ENCODE measurements around the gene ENTPD5.
A peak's percentile ranks its signal among the peaks of the same experiment; 100 is the strongest.
"Not testable (repeated sequence)": the region's sequence is repeated elsewhere in the genome, so short reads cannot be mapped to it uniquely, and the experiment has no call there.

The ENTPD5 gene

GRCh38 chr14:74008843-74009499, 10.1 kb downstream of the ENTPD5 start:
- DNase-seq (ENCODE audit: insufficient read length, low spot score) (no peak), FAIRE-seq (no peak)

- DNase-seq (ENCODE audit: insufficient read length, low spot score) = not testable (repeated sequence)
Observed at GRCh38 chr14:74005664-74006063, 13.4 kb downstream of the ENTPD5 start.

GRCh38 chr14:73998726-73999125, 20.4 kb downstream of the ENTPD5 start:
- FAIRE-seq (no peak), DNase-seq (ENCODE audit: insufficient read length, low spot score) (no peak)

More at GRCh38 chr14:74005664-74006063, 13.4 kb downstream of the ENTPD5 start:
- not testable (repeated sequence) for FAIRE-seq

GRCh38 chr14:73997944-73998447, 21.1 kb downstream of the ENTPD5 start:
- DNase-seq (ENCODE audit: insufficient read length, low spot score) (no peak), FAIRE-seq (no peak)

GRCh38 chr14:73997108-73997943, 21.8 kb downstream of the ENTPD5 start:
- DNase-seq (ENCODE audit: insufficient read length, low spot score) (no peak), FAIRE-seq (peak; percentile 82)

- no peak for FAIRE-seq
- no peak for DNase-seq (ENCODE audit: insufficient read length, low spot score)
Observed at GRCh38 chr14:73996731-73997107, 22.4 kb downstream of the ENTPD5 start.

GRCh38 chr14:73995977-73996378, 23.1 kb downstream of the ENTPD5 start:
- FAIRE-seq (no peak), DNase-seq (ENCODE audit: insufficient read length, low spot score) (no peak)

- not testable (repeated sequence) for FAIRE-seq
Observed at GRCh38 chr14:73994926-73995325, 24.2 kb downstream of the ENTPD5 start.

GRCh38 chr14:73991092-73991491, 28.0 kb downstream of the ENTPD5 start:
- FAIRE-seq (no peak), DNase-seq (ENCODE audit: insufficient read length, low spot score) (no peak)

More at GRCh38 chr14:73994926-73995325, 24.2 kb downstream of the ENTPD5 start:
- not testable (repeated sequence) for DNase-seq (ENCODE audit: insufficient read length, low spot score)

GRCh38 chr14:73988656-73989055, 30.4 kb downstream of the ENTPD5 start:
- not testable (repeated sequence) for DNase-seq (ENCODE audit: insufficient read length, low spot score); FAIRE-seq

GRCh38 chr14:73988065-73988464, 31.0 kb downstream of the ENTPD5 start:
- DNase-seq (ENCODE audit: insufficient read length, low spot score) (no peak), FAIRE-seq (no peak)

- DNase-seq (ENCODE audit: insufficient read length, low spot score) (no peak), FAIRE-seq (no peak)
Observed at GRCh38 chr14:73977896-73978295, 41.2 kb downstream of the ENTPD5 start.

- DNase-seq (ENCODE audit: insufficient read length, low spot score) (no peak), FAIRE-seq (no peak)
Observed at GRCh38 chr14:73976125-73976524, 43.0 kb downstream of the ENTPD5 start.

- DNase-seq (ENCODE audit: insufficient read length, low spot score) (no peak), FAIRE-seq (no peak)
Observed at GRCh38 chr14:73973497-73973896, 45.6 kb downstream of the ENTPD5 start.

GRCh38 chr14:73968885-73969284, 50.2 kb downstream of the ENTPD5 start:
- DNase-seq (ENCODE audit: insufficient read length, low spot score) (no peak), FAIRE-seq (no peak)

- FAIRE-seq (no peak), DNase-seq (ENCODE audit: insufficient read length, low spot score) (no peak)
Observed at GRCh38 chr14:73965216-73965615, 53.9 kb downstream of the ENTPD5 start.

- no peak for FAIRE-seq
- no peak for DNase-seq (ENCODE audit: insufficient read length, low spot score)
Observed at GRCh38 chr14:73961192-73961591, 57.9 kb downstream of the ENTPD5 start.

- FAIRE-seq (no peak), DNase-seq (ENCODE audit: insufficient read length, low spot score) (no peak)
Observed at GRCh38 chr14:73958591-73958990, 60.5 kb downstream of the ENTPD5 start.

GRCh38 chr14:73955674-73956073, 63.4 kb downstream of the ENTPD5 start:
- FAIRE-seq (no peak), DNase-seq (ENCODE audit: insufficient read length, low spot score) (no peak)

GRCh38 chr14:73953731-73954130, 65.4 kb downstream of the ENTPD5 start:
- DNase-seq (ENCODE audit: insufficient read length, low spot score) (no peak), FAIRE-seq (no peak)

Data from GM19239 (cell line).